ENCODE measurements around the gene IGF1R.

- TF ChIP-seq, protein P1, sequence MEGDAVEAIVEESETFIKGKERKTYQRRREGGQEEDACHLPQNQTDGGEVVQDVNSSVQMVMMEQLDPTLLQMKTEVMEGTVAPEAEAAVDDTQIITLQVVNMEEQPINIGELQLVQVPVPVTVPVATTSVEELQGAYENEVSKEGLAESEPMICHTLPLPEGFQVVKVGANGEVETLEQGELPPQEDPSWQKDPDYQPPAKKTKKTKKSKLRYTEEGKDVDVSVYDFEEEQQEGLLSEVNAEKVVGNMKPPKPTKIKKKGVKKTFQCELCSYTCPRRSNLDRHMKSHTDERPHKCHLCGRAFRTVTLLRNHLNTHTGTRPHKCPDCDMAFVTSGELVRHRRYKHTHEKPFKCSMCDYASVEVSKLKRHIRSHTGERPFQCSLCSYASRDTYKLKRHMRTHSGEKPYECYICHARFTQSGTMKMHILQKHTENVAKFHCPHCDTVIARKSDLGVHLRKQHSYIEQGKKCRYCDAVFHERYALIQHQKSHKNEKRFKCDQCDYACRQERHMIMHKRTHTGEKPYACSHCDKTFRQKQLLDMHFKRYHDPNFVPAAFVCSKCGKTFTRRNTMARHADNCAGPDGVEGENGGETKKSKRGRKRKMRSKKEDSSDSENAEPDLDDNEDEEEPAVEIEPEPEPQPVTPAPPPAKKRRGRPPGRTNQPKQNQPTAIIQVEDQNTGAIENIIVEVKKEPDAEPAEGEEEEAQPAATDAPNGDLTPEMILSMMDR (IDR thresholded peaks at IDR 0.05) = no peak
- no peak for TF ChIP-seq POLR2A (IDR thresholded peaks at IDR 0.05)
Observed at GRCh38 chr15:98981851-98982722, 333.7 kb downstream of the IGF1R start.

Measured in adrenal gland (tissue), 5 donors.